A673 (cell line): ENCODE measurements around the gene ITPKB. TPM values are rescaled to one million over a fixed set of nuclear protein-coding genes. Genes with fewer than 3 reads are reported as not detected.

Source experiments
- BruUV-seq: library from RNA; stranded (reverse); fragments of 400-500 nt; replicated peaks from 2 replicates; lab custom pipeline; 2021; lab: Mats Ljungman, UMichigan
- CTCF ChIA-PET: fragments of 300-600 bp; sonication (Branson Sonifier 250); formaldehyde crosslinking; loops from one replicate; lab custom pipeline; 2022; ENCODE audit warnings: antibody characterized with exemption; lab: Charles Lee
- POLR2A ChIA-PET: fragments of 300-600 bp; sonication (Branson Sonifier 250); formaldehyde crosslinking; loops from one replicate; lab custom pipeline; 2022; ENCODE audit warnings: antibody characterized with exemption; ENCODE audit not compliant: low non-redundant PET; lab: Charles Lee
- DNase-seq: peaks from one replicate; pipeline ENCODE4 v3.0.0-alpha.2; 2015; ENCODE audit warnings: low spot score
- H3K27ac ChIP-seq: fragments of 200-600 bp; sonication (generic); 2 replicates; pipeline ENCODE4 v1.5.1; 2016; ENCODE audit warnings: mixed run types, low read depth, mild to moderate bottlenecking, mixed read lengths, antibody characterized with exemption, low read length; ENCODE audit not compliant: poor library complexity, severe bottlenecking
- H3K27me3 ChIP-seq: fragments of 200-600 bp; sonication (generic); replicated peaks from 2 replicates; pipeline ENCODE4 v1.6.1; 2017; ENCODE audit warnings: mixed run types, low read depth, mild to moderate bottlenecking, mixed read lengths, antibody characterized with exemption, low read length; ENCODE audit not compliant: insufficient read depth, poor library complexity
- H3K36me3 ChIP-seq: fragments of 200-600 bp; sonication (generic); 2 replicates; pipeline ENCODE4 v1.6.1; 2016; ENCODE audit warnings: mixed run types, mild to moderate bottlenecking, mixed read lengths, antibody characterized with exemption, low read length; ENCODE audit not compliant: insufficient read depth, poor library complexity, severe bottlenecking
- H3K4me1 ChIP-seq: fragments of 200-600 bp; sonication (generic); 2 replicates; pipeline ENCODE4 v1.6.1; 2017; ENCODE audit warnings: mixed run types, mild to moderate bottlenecking, mixed read lengths, antibody characterized with exemption, low read length; ENCODE audit not compliant: insufficient read depth, poor library complexity, severe bottlenecking
- H3K4me3 ChIP-seq: fragments of 200-600 bp; sonication (generic); 2 replicates; pipeline ENCODE4 v1.5.1; 2016; ENCODE audit warnings: low read depth, mixed run types, mild to moderate bottlenecking, mixed read lengths, low read length; ENCODE audit not compliant: poor library complexity, severe bottlenecking
- H3K9me3 ChIP-seq: fragments of 200-600 bp; sonication (generic); 2 replicates; pipeline ENCODE4 v1.6.1; 2016; ENCODE audit warnings: mixed run types, low read depth, mild to moderate bottlenecking, mixed read lengths, antibody characterized with exemption, low read length; ENCODE audit not compliant: poor library complexity, severe bottlenecking
- CTCF ChIP-seq: fragments of 300-800, 200-600 bp; sonication (generic); conservative IDR thresholded peaks from 2 replicates; pipeline ENCODE4 v1.5.1; 2017; ENCODE audit warnings: low read depth, mild to moderate bottlenecking, antibody characterized with exemption, low read length, moderate library complexity, mixed read lengths
- EZH2 ChIP-seq: fragments of 200-600 bp; sonication (generic); IDR thresholded peaks from 2 replicates; pipeline ENCODE4 v1.6.1; 2017; ENCODE audit warnings: borderline replicate concordance, low read depth, mild to moderate bottlenecking, mixed read lengths, antibody characterized with exemption, low read length; ENCODE audit not compliant: poor library complexity, severe bottlenecking
- intact Hi-C: fragments of 100-400 bp; cut with micrococcal nuclease; formaldehyde crosslinking; loops from one replicate; pipeline ENCODE4 v1.10.0; 2022; ENCODE audit not compliant: unreplicated experiment
- total RNA-seq: library from RNA; stranded (reverse); gene quantifications from 2 replicates; pipeline ENCODE4 v1.2.3, GENCODE V29; 2021

The ITPKB gene
- total RNA-seq, 1 experiment from 2014 or later, result 14.1 TPM

DNA sequence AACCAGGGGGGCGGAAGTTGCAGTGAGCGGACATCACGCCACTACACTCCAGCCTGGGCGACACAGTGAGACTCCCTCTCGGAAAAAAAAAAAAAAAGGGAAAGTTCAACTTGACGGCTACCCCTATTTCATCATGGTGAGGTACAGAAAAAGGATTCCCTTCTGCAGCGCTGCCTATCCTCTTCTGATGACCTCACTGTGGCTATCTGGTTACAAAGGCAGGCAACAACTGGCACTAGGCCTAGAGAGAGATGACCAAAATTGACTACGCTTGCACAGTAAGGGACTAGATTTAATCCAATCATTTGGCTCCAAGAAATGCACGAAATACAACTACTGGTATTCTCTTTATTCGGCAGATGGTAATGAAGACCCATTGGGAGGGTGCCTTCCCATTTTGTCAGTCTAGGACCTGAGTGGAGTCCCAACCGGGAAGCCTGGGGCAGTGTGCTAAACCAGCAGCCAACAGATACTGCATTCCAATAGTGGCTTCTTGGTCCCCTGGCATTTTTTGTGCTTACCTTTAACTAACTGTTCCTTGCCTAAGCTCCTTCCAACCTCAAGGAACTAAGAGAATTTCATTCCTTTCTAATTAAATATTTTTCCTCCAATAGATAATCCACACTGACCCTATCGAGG, 36.6 kb downstream of the ITPKB start:
- TF ChIP-seq CTCF, result no peak
- no peak for TF ChIP-seq EZH2
- BruUV-seq, result no TSS peak
- peak; percentile 61 for DNase-seq
- intact Hi-C loops, result loop anchor here (1.0 kb wide), 1 partner anchor 37 kb away; the partner anchor contains the start of gene ITPKB
- Histone ChIP-seq H3K27ac (peak overlapping the region; percentile 92), H3K27me3 (no peaks in the 10 kb centered on the region), H3K4me3 (peak overlapping the region; percentile 59), H3K9me3 (no peaks in the 10 kb centered on the region), H3K36me3 (no peaks in the 10 kb centered on the region), H3K4me1 (peaks cover 28% of the 10 kb centered on the region)
- ChIA-PET POLR2A (no interaction called here), CTCF (no interaction called here)

DNA sequence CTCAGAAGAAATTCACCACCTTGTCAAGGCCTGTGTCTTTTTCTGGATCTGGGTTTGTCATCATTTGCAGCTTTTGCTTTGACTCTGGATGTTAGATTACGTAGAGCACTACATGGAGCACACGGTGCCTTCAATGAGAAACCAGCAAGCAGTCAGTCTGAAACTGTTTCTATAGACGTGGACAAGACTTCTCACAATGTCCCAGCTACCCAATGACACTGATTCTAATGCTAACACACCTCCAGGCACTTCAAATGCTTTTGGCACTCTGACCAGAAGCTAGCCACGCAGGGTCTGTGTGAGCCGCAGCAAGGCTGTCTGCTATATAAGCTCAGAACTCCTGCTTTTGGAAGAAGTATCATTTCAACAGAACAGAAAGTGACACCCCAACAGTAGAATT, 38.2 kb downstream of the ITPKB start:
- no peak overlapping the region for H3K27ac ChIP-seq
- H3K4me1 ChIP-seq, result peaks cover 35% of the 10 kb centered on the region
- H3K36me3 ChIP-seq, result no peaks in the 10 kb centered on the region
- no peak overlapping the region for H3K4me3 ChIP-seq
- DNase-seq, result no peak
- BruUV-seq, result no TSS peak
- no peak for TF ChIP-seq EZH2
- TF ChIP-seq CTCF, result no peak
- no peaks in the 10 kb centered on the region for H3K9me3 ChIP-seq
- H3K27me3 ChIP-seq, result no peaks in the 10 kb centered on the region
- CTCF ChIA-PET, result interaction anchor here (0.6 kb wide), 1 partner anchor 22 kb away, joined by 4 read pairs; no protein-coding TSS in a partner anchor
- POLR2A ChIA-PET, result interaction anchor here (0.6 kb wide), 1 partner anchor 237 kb away, joined by 3 read pairs; no protein-coding TSS in a partner anchor
- intact Hi-C loops, result no loop called here

- no peak overlapping the region for H3K4me3 ChIP-seq
- H3K9me3 ChIP-seq, result no peaks in the 10 kb centered on the region
- no TSS peak for BruUV-seq
- POLR2A ChIA-PET, result no interaction called here
- intact Hi-C loops, result no loop called here
- no peaks in the 10 kb centered on the region for H3K27me3 ChIP-seq
- H3K4me1 ChIP-seq, result peaks cover 35% of the 10 kb centered on the region
- H3K27ac ChIP-seq, result no peak overlapping the region
- CTCF ChIA-PET, result no interaction called here
- no peaks in the 10 kb centered on the region for H3K36me3 ChIP-seq
- DNase-seq, result no peak
- TF ChIP-seq CTCF, result no peak
- no peak for TF ChIP-seq EZH2
Observed at GRCh38 chr1:226699166-226699565, 39.9 kb downstream of the ITPKB start.
